Measurements from ENCODE around the gene ZNF618.

Gene ZNF618

DNA sequence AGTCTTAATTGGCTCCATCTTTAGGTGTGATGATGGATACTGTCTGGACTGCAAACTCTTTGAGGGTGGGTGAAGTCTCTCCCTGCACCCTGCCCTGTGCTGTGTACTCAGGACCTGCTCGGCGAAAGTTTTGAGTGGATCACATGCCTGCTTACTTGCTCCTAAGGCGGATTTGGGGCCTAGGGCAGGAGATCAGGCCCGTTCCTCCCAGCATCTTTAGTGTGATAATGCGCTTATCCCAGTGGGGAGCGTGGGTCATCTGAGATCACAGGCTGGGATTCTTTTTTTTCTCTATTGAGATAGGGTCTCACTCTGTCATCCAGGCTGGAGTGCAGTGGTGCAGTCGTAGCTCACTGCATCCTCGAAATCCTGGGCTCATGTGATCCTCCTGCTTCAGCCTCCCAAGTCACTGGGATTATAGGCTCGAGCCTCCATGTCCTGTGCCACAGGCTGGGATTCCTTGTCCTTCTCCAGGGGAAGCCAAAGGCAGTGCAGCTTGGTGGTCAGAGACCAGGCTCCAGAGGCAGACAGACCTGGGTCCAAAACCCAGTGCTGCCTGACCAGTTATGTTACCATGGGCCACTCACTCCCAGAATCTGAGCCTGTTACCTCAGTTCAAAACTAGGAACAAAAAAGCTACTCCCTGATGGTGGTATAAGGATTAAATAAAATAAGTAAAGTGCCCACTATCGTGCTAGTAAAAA, 59.7 kb downstream of the ZNF618 start:
- no peak for DNase-seq

GRCh38 chr9:113940077-113940476, 64.0 kb downstream of the ZNF618 start:
- no peak for DNase-seq

DNA sequence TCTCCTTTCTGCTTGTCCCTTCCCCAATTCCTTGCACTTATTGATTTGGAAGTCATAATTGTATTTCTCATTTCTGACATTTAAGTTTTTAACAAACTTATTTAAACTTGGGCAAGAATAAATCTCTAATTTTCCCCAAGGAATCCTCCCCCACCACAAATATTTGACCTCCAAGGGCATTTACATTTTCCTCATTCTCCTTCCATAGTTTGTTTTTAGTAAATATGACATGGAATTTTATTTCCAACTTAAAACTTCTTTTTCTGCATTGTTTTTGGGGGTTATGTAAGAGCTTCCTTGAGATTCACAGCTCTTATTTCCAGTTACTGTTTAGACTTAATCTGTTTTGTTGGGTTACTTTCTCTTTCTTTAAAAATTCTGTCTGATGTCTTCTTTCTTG, 64.9 kb downstream of the ZNF618 start:
- no peak for DNase-seq

DNA sequence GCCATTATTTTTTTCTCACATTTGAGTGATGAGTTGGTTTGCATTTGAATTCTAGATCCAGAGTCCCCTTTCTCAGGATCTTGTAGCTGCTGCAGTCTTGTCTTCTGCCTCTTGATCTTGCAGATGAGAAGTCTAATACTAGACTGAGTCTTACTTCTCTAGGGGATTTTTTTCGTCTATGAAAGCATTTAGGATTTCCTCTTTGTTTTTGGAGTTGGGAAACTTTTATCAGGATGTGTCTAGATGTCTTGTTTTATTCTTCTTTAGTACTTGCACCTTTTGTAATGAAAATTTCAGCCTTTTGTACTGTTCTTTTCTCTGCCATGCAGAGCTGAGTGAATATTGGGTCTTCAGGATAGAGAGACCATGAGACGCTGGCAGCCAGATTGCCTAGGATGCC, 65.4 kb downstream of the ZNF618 start:
- no peak for DNase-seq

DNA sequence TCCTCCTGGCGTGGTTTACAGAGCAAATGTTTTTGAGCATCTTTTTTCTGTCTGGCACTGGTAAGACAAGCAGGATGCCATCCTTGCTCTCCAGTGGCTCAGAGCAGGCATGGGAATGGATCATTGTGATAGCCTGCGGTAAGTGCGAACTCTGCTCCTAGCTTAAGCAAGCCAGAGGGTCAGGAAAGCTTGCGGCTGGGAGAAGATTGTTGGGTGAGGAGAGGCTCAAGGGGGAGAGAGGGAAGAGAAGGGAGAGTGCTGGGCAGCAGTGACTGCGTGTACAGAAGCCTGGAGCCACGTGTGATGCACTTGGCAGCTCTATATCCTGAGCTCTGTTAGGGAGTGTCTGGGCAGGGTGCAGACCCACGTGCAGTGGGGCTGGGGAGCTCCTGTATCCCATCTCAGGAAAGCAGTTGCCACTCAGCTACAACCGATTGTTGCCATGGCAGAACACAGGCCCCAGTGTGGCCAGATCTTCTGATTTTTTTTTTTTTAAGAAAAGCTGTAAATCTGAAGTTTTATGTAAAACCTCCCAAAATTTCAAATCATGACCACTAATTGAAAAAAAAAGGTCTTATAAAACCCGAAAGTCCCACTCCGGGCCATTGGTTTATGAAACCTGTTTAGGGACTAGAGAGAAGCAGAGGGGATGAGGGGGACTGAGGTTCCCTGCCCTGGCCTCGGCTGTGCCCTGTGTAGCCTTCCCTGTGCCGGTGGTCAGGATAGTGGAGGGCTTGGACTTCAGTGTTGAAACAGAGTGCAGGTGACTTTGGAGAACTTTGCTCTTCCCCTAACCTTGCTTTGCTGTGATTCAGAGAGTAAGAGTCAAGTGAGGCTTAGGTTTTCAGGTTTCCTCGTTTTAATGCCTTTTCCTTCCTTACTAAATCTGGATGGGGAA, 67.3 kb downstream of the ZNF618 start:
- DNase-seq: no peak

DNA sequence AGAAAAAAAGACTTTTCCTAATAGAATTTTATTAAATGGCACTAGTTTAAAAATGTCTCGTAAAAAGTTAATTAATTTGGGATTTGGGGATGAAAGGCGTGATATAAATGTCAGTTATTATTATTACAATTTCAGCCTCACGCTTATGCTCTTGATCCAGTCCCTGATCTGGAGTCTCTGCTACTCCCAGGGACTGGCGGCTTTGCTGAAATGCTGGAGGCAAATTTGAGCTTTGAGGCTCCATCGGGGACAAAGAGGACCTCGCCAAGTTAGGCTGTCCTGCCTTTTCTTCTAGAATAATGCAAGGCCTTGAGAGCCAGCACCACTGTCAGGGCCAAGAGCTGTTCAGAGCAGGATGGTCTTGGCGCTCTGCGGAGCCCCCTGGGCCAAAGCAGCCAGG, 69.7 kb downstream of the ZNF618 start:
- DNase-seq: no peak

GRCh38 chr9:113946496-113947115, 70.5 kb downstream of the ZNF618 start:
- no peak for DNase-seq

DNA sequence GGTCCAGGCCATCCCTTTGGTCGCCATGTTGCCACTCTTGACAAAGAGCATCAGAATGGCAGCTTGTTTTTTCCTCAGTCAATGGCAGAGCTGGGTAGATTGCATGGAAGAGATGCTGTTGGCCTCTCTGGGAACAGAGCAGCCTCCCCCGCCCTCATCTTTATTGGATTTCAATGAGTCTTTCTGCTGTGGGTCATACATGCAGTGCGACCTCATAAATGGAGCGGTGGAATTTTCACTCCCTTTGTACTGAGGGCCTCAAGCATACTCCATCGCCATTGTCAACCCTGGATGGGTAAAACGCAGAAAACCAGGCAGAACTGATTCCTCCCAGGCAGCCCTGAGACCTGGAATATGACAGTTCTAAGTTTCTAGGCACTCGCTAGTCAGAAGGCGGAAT, 71.8 kb downstream of the ZNF618 start:
- DNase-seq: no peak

GRCh38 chr9:113948891-113949570, 72.9 kb downstream of the ZNF618 start:
- no peak for DNase-seq

- no peak for DNase-seq
These were observed 73.5 kb downstream of the ZNF618 start for GRCh38 chr9:113949571-113950078.

DNA sequence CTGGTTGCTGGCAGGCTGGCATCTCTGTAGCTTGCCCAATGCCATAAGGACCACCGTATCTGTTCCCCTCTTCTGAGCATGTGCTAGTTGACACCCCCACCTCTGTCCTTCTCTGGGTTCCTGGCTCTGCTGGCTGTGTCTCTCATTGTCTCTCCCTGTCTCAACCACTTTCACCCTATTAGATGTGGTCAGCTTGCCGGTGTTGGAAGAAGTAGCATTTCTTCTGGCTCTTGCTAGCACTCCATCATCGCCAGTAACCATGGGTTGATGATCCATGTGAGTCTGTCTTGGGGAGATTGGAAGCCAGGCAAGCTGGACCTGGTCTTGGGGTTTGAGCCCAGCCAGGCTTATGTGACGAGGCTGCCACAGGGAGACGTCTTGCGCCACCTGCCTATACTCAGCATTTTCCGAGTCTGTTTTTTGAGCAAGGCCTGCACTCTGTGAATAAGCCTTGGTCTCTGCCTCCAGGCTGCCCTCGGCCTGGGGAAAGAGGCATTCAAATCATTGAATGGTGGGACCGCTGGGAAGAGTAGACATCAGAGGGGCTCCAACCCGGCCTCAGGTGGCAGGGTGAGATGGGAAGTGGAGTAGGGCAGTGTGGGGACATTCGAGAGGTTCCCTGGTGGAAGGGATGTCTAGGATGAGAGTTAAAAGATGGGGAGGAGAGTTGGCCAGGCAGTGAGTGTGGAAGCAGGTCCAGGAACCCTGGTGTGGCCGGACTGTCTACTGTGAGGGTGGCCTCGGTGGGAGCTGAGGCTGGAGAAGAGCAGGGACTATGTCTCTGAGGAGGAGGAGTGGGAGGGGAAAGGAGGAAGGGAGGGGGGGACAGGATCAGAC, 74.3 kb downstream of the ZNF618 start:
- no peak for DNase-seq

GRCh38 chr9:113951032-113951372, 74.9 kb downstream of the ZNF618 start:
- DNase-seq: no peak

- DNase-seq: no peak
These were observed 76.6 kb downstream of the ZNF618 start for GRCh38 chr9:113952676-113953075.

GRCh38 chr9:113953531-113953930, 77.4 kb downstream of the ZNF618 start:
- no peak for DNase-seq

- DNase-seq: no peak
These were observed 78.5 kb downstream of the ZNF618 start for GRCh38 chr9:113954591-113954990.

DNA sequence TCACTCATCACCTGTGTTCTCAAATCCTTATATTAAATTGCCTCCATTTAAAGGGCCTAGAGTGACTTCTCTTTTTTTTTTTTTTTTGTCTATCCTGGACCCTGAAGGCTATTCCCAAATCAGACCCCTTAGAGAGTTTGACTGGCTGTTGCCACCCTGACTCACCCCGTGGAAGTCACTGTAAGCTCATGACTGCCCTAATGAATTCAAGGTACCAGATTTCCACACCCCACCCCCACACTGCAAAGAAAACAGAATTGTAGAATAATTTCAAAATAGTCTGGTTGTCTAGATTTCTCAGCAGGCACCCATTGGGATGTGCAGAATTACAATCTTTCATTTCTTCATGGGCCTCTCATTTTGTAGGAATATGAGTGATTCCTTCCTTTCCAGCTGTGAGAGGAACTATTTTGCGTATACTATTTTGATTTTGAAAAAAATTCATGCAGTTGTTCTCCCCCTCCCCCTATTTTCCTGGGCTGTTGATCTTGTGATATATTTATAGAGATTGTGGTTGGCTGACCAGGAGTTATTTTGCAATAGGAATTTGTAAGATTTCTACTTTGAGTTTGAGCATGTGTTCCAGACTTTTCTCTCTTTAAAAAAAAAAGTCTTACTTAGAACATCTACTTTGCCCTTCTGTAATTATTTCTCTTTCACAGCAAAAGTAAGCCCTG, 79.1 kb downstream of the ZNF618 start:
- no peak for DNase-seq

GRCh38 chr9:113956901-113957300, 80.8 kb downstream of the ZNF618 start:
- DNase-seq: no peak

DNA sequence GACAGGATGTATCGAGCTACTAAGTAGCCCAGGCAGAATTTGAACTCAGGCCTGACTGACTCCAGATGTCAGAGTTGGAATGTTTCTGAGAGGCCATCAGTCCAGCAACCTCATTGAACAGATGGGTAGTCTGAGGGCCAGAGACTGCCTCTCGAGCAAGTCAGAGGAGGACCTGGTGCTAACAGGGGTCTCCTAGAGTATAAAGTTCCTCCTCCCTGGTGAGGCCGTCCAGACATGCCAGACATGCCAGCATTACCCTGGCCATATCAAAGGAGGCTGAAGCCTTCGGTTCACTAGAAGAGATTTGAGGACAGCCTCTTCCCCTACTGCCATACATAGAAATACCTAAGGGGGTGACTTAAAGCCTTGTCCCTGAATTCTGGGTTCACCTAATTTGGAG, 81.2 kb downstream of the ZNF618 start:
- DNase-seq: no peak

GRCh38 chr9:113957821-113958341, 81.8 kb downstream of the ZNF618 start:
- no peak for DNase-seq

GRCh38 chr9:113958556-113958955, 82.4 kb downstream of the ZNF618 start:
- no peak for DNase-seq

GRCh38 chr9:113960768-113961167, 84.7 kb downstream of the ZNF618 start:
- no peak for DNase-seq
